Pancreas (tissue), 10 donors: Measurements from ENCODE around the gene PIP5K1C. TPM values are rescaled to one million over a fixed set of nuclear protein-coding genes. Genes with fewer than 3 reads are reported as not detected.

Experiments
- ATAC-seq, 4 donors: fragments of 200-7000 bp; cut with Tn5 transposase; one replicate each; pipeline versions ENCODE4 v1.8.0 to v1.9.1; 2020; ENCODE audit warnings: mild to moderate bottlenecking in 4 of 4, moderate library complexity in 4 of 4
- DNase-seq, 6 donors: peaks; one replicate each; pipeline ENCODE4 v3.0.0-alpha.2; 2020
- FAIRE-seq: peaks from 2 replicates; lab custom pipeline; 2012; peaks lifted over from hg19 to GRCh38; lab: Jason Lieb, UNC
- H3K27ac ChIP-seq, 4 donors: fragments of 200-600 bp; sonication (generic); 1 replicate in 3 of 4; 2 replicates in 1 of 4; pipeline versions ENCODE4 v1.5.0 to v1.8.0; 2020
- H3K27me3 ChIP-seq, 4 donors: fragments of 200-600 bp; one replicate each; pipeline ENCODE4 v1.8.0; 2021
- H3K36me3 ChIP-seq, 3 donors: fragments of 200-600 bp; sonication (generic) in 1 of 3; one replicate each; pipeline versions ENCODE4 v1.5.0 to v1.8.0; 2020 to 2021
- H3K4me1 ChIP-seq, 3 donors: fragments of 200-600 bp; one replicate each; pipeline ENCODE4 v1.8.0; 2021
- H3K4me3 ChIP-seq, 4 donors: fragments of 200-600 bp; sonication (generic) in 2 of 4; one replicate each; pipeline versions ENCODE4 v1.5.0 to v1.8.0; 2020 to 2021
- H3K9me3 ChIP-seq, 4 donors: fragments of 200-600 bp; one replicate each; pipeline ENCODE4 v1.8.0; 2021
- WGBS, 2 donors: extraction: QIAGEN DNeasy Blood & Tissue Kit; methylation state at CpG; one replicate each; pipeline ENCODE4 v1.1.7; 2013; 5-methylcytosine and 5-hydroxymethylcytosine counted together
- intact Hi-C, 3 donors: fragments of 100-400 bp; cut with DNase I; formaldehyde crosslinking; loops; one replicate each; pipeline versions ENCODE4 v1.11.1 to v1.14.2; 2022
- polyA plus RNA-seq, 2 donors: library from polyadenylated mRNA; stranded (reverse); fragments of 200-250 nt; gene quantifications; one replicate each; pipeline ENCODE4 v1.2.3, GENCODE V29; 2013
- total RNA-seq, 6 donors: library from RNA; stranded (reverse); fragmentation: NEBNext Ultra II Directional in 4 of 6; extraction: Animal tissue kit (Norgen Biotek cat#: 25700) in 4 of 6; gene quantifications; one replicate each; pipeline versions ENCODE4 v1.2.1 to v1.2.4, GENCODE V29; 2021 to 2023
- TF ChIP-seq, protein P1 (sequence below), 4 donors: fragments of 200-600 bp; sonication (generic) in 3 of 4; IDR thresholded peaks; one replicate each; pipeline versions ENCODE4 v1.5.0 to v1.8.0; 2021; ENCODE audit warnings: antibody characterized with exemption in 4 of 4
- donor health status: healthy with polysubstance abuse.
- donor health status: DM: no; HTN: no; CAD: no; lungs with moderate emphysema.
- donor health status: DM: no; HTN: no; CAD: no.
- donor health status: control.
- donor health status: control.
- donor health status: Bipolar disorder and iron deficiency.
- donor health status: DM: yes; HTN: yes; CAD: no.
- donor health status: DM: no; HTN: no; CAD: no.
- donor health status: DM: no; HTN: no; CAD: no.
- donor health status: DM: yes; HTN: yes; CAD: no.

The PIP5K1C gene
- total and polyA plus RNA-seq, 8 donors, result 12.9 to 24.8 (median 14.9) TPM

DNA sequence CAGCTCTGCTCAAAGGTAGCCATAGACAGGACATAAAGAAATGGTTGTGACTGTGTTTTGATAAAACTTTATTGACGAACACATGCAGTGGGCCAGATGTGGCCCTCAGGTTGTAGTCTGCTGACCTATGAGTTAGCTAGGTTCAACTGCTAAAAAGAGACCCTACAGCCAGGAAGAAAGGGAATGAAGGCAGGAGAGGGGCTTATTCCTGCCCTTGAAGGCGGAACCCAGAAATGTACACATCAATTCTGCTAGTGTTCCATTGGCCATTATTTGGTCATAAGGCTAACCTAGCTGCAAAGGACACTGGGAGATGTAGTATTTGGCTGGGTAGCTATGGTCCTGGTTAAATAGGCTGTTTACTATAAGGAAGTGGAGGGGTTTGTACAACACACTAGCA lies 43.2 kb upstream of the PIP5K1C start:
- no peaks in the 10 kb centered on the region for H3K4me1 ChIP-seq
- DNase-seq, result no peak
- H3K27ac ChIP-seq, result no peak overlapping the region
- no peaks in the 10 kb centered on the region for H3K27me3 ChIP-seq
- H3K4me3 ChIP-seq, result no peak overlapping the region
- TF ChIP-seq, protein P1, sequence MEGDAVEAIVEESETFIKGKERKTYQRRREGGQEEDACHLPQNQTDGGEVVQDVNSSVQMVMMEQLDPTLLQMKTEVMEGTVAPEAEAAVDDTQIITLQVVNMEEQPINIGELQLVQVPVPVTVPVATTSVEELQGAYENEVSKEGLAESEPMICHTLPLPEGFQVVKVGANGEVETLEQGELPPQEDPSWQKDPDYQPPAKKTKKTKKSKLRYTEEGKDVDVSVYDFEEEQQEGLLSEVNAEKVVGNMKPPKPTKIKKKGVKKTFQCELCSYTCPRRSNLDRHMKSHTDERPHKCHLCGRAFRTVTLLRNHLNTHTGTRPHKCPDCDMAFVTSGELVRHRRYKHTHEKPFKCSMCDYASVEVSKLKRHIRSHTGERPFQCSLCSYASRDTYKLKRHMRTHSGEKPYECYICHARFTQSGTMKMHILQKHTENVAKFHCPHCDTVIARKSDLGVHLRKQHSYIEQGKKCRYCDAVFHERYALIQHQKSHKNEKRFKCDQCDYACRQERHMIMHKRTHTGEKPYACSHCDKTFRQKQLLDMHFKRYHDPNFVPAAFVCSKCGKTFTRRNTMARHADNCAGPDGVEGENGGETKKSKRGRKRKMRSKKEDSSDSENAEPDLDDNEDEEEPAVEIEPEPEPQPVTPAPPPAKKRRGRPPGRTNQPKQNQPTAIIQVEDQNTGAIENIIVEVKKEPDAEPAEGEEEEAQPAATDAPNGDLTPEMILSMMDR (IDR thresholded peaks at IDR 0.05), result no peak
- ATAC-seq, result no peak
- FAIRE-seq, result no peak
- 98 to 100% methylated on average over 2 of the region's 2 CpGs for WGBS, 2 donors
- intact Hi-C loops, result no loop called here
- H3K36me3 ChIP-seq, result no peaks in the 10 kb centered on the region
- H3K9me3 ChIP-seq, result no peaks in the 10 kb centered on the region

DNA sequence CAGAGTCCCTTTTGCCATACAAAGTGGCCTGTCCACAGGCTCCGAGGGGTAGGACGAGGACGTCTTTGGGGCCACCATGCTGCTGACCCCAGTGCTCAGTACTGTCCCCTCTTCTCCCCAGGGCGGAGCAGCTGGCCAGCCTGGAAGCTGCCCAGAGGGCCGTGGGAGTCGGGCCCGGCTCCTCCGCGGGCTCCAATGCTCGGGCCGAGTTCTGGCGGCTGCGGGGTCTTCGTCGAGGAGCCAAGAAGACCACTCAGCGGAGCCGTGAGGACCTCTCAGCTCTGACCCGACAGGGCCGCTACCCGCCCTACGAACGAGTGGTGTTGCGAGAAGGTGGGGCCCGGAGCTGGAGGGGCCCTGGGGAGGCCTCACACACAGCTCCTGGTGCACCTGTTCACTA lies 40.2 kb upstream of the PIP5K1C start:
- FAIRE-seq (no peak), DNase-seq (no peak), ATAC-seq (no peak)
- intact Hi-C loops, result no loop called here
- Histone ChIP-seq H3K4me1 (no peaks in the 10 kb centered on the region), H3K27me3 (no peaks in the 10 kb centered on the region), H3K4me3 (no peak overlapping the region), H3K27ac (no peak overlapping the region), H3K9me3 (no peaks in the 10 kb centered on the region), H3K36me3 (peaks cover 0 to 6% (median 0%) of the 10 kb centered on the region in 3 donors)
- TF ChIP-seq, protein P1 (IDR thresholded peaks at IDR 0.05), result no peak
- 94 to 98% methylated on average over 24 of the region's 24 CpGs for WGBS, 2 donors

DNA sequence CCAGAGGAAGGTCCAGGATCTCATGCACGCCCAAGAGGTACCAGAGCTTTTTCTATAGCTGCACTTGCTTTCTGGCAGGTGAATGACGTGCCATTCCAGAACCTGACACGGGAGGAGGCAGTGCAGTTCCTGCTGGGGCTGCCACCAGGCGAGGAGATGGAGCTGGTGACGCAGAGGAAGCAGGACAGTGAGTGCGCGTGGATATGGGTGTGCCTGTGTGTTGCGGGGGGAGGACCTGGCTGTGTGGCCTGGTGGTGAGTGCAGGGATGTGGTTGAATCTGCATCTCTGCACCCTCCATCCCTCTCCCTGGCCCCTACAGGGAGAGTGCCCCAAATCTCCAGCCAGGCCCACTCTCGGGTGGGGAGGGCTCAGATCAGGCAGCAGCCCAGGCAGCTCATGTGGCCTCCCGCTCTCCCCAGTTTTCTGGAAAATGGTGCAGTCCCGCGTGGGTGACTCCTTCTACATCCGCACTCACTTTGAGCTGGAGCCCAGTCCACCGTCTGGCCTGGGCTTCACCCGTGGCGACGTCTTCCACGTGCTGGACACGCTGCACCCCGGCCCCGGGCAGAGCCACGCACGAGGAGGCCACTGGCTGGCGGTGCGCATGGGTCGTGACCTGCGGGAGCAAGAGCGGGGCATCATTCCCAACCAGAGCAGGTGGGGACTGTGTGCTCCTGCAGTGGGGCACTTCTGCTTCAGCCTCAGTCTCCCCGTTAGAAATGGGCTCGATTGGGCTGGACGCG lies 38.4 kb upstream of the PIP5K1C start:
- Histone ChIP-seq H3K4me3 (no peak overlapping the region), H3K36me3 (peaks cover 0 to 11% (median 0%) of the 10 kb centered on the region in 3 donors), H3K9me3 (no peaks in the 10 kb centered on the region), H3K27me3 (no peaks in the 10 kb centered on the region), H3K27ac (no peak overlapping the region), H3K4me1 (no peaks in the 10 kb centered on the region)
- ATAC-seq (no peak), DNase-seq (no peak), FAIRE-seq (no peak)
- TF ChIP-seq, protein P1 (IDR thresholded peaks at IDR 0.05), result no peak
- WGBS, 2 donors, result 92 to 95% methylated on average over 32 of the region's 32 CpGs
- intact Hi-C loops, result no loop called here

DNA sequence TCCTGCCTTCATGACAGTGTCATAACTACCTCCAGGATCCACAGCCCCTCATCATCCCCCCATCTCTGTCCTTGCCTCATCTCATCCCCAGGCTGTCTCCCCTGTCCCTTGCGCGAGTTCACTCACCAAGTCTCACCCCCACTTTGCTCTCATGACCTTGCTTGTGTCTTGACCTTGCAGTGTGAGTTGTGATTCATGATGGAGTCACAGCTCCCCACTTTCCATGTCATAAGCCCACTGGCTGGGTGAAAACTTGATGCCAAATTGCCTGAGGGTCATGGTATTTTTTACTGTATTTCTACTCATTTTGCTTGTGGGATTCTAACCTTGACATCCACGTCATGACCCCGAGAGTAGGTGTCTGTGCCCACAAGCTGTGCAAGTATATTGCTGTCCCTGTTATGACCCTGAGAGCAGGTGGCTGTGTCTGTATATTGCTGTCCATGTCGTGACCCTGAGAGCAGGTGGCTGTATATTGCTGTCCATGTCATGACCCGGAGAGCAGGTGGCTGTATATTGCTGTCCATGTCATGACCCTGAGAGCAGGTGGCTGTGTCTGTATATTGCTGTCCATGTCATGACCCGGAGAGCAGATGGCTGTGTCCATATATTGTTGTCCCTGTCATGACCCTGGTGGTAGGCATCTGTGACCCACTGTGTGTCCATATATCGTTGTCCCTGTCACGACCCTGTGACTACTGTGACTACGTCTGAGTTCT lies 37.4 kb upstream of the PIP5K1C start:
- FAIRE-seq (no peak), DNase-seq (no peak), ATAC-seq (no peak)
- Histone ChIP-seq H3K27me3 (no peaks in the 10 kb centered on the region), H3K27ac (no peak overlapping the region), H3K4me3 (no peak overlapping the region), H3K9me3 (no peaks in the 10 kb centered on the region), H3K36me3 (peaks cover 0 to 11% (median 0%) of the 10 kb centered on the region in 3 donors), H3K4me1 (no peaks in the 10 kb centered on the region)
- 87 to 94% methylated on average over 10 of the region's 10 CpGs for WGBS, 2 donors
- TF ChIP-seq, protein P1 (IDR thresholded peaks at IDR 0.05), result no peak
- intact Hi-C loops, result no loop called here
